ENCODE data around the gene PYGO2. TPM values are rescaled to one million over a fixed set of nuclear protein-coding genes. Genes with fewer than 3 reads are reported as not detected.

The PYGO2 gene
- total and polyA plus RNA-seq, 4 donors: 12.7 to 34.3 (median 28.2) TPM

GRCh38 chr1:155006601-155007101 lies 45.1 kb upstream of the PYGO2 start:
- H3K27ac ChIP-seq (ENCODE audit: low read depth, low read length): no peak overlapping the region
- peaks cover 78% of the 10 kb centered on the region for H3K4me1 ChIP-seq (ENCODE audit: control insufficient read depth, insufficient read depth, low read length)
- peak in 3 of 6 donors; percentile 23 to 75 (median 74) for DNase-seq (ENCODE audit: low read depth in 4 of 6, low spot score in 6 of 6)
- WGBS (ENCODE audit: insufficient coverage): 87% methylated on average over 2 of the region's 2 CpGs
- peaks cover 19% of the 10 kb centered on the region for H3K36me3 ChIP-seq (ENCODE audit: control insufficient read depth, insufficient read depth, low read length)
- H3K27me3 ChIP-seq (ENCODE audit: control insufficient read depth, insufficient read depth, low read length): peaks cover 4% of the 10 kb centered on the region
- no peaks in the 10 kb centered on the region for H3K9me3 ChIP-seq (ENCODE audit: control insufficient read depth, insufficient read depth, low read length)
- no peak overlapping the region for H3K4me3 ChIP-seq (ENCODE audit: low read depth, low read length)

- no peak overlapping the region for H3K4me3 ChIP-seq (ENCODE audit: low read depth, low read length)
- peaks cover 80% of the 10 kb centered on the region for H3K4me1 ChIP-seq (ENCODE audit: control insufficient read depth, insufficient read depth, low read length)
Measured at GRCh38 chr1:155005076-155006011, 43.8 kb upstream of the PYGO2 start.

GRCh38 chr1:155004352-155005075 lies 42.9 kb upstream of the PYGO2 start:
- peaks cover 4% of the 10 kb centered on the region for H3K27me3 ChIP-seq (ENCODE audit: control insufficient read depth, insufficient read depth, low read length)
- no peaks in the 10 kb centered on the region for H3K9me3 ChIP-seq (ENCODE audit: control insufficient read depth, insufficient read depth, low read length)
- peaks cover 9% of the 10 kb centered on the region for H3K36me3 ChIP-seq (ENCODE audit: control insufficient read depth, insufficient read depth, low read length)
- WGBS (ENCODE audit: insufficient coverage): 20% methylated on average over 1 of the region's 5 CpGs
- peaks cover 85% of the 10 kb centered on the region for H3K4me1 ChIP-seq (ENCODE audit: control insufficient read depth, insufficient read depth, low read length)
- no peak for DNase-seq (ENCODE audit: low read depth in 4 of 6, low spot score in 6 of 6)
- peak overlapping the region; percentile 68 for H3K4me3 ChIP-seq (ENCODE audit: low read depth, low read length)
- peak overlapping the region; percentile 85 for H3K27ac ChIP-seq (ENCODE audit: low read depth, low read length)

More at GRCh38 chr1:155005076-155006011, 43.8 kb upstream of the PYGO2 start:
- peak in 2 of 6 donors; percentile 32 to 72 for DNase-seq (ENCODE audit: low read depth in 4 of 6, low spot score in 6 of 6)
- 46% methylated on average over 2 of the region's 17 CpGs for WGBS (ENCODE audit: insufficient coverage)
- H3K36me3 ChIP-seq (ENCODE audit: control insufficient read depth, insufficient read depth, low read length): peaks cover 11% of the 10 kb centered on the region
- peak overlapping the region; percentile 85 for H3K27ac ChIP-seq (ENCODE audit: low read depth, low read length)
- H3K27me3 ChIP-seq (ENCODE audit: control insufficient read depth, insufficient read depth, low read length): peaks cover 4% of the 10 kb centered on the region
- no peaks in the 10 kb centered on the region for H3K9me3 ChIP-seq (ENCODE audit: control insufficient read depth, insufficient read depth, low read length)

GRCh38 chr1:155003766-155004351 lies 42.3 kb upstream of the PYGO2 start:
- DNase-seq (ENCODE audit: low read depth in 4 of 6, low spot score in 6 of 6): peak in 2 of 6 donors; percentile 50 to 57
- H3K9me3 ChIP-seq (ENCODE audit: control insufficient read depth, insufficient read depth, low read length): no peaks in the 10 kb centered on the region
- peaks cover 88% of the 10 kb centered on the region for H3K4me1 ChIP-seq (ENCODE audit: control insufficient read depth, insufficient read depth, low read length)
- peak overlapping the region; percentile 85 for H3K27ac ChIP-seq (ENCODE audit: low read depth, low read length)
- peaks cover 4% of the 10 kb centered on the region for H3K27me3 ChIP-seq (ENCODE audit: control insufficient read depth, insufficient read depth, low read length)
- H3K36me3 ChIP-seq (ENCODE audit: control insufficient read depth, insufficient read depth, low read length): peaks cover 9% of the 10 kb centered on the region
- H3K4me3 ChIP-seq (ENCODE audit: low read depth, low read length): peak overlapping the region; percentile 68
- WGBS (ENCODE audit: insufficient coverage): 0% methylated on average over 11 of the region's 34 CpGs

GRCh38 chr1:155003227-155003765 lies 41.7 kb upstream of the PYGO2 start:
- H3K4me1 ChIP-seq (ENCODE audit: control insufficient read depth, insufficient read depth, low read length): peaks cover 86% of the 10 kb centered on the region
- DNase-seq (ENCODE audit: low read depth in 4 of 6, low spot score in 6 of 6): peak in 2 of 6 donors; percentile 56 to 62
- under 1% methylated on average over 19 of the region's 37 CpGs for WGBS (ENCODE audit: insufficient coverage)
- H3K9me3 ChIP-seq (ENCODE audit: control insufficient read depth, insufficient read depth, low read length): no peaks in the 10 kb centered on the region
- H3K36me3 ChIP-seq (ENCODE audit: control insufficient read depth, insufficient read depth, low read length): peaks cover 8% of the 10 kb centered on the region
- peak overlapping the region; percentile 85 for H3K27ac ChIP-seq (ENCODE audit: low read depth, low read length)
- peak overlapping the region; percentile 68 for H3K4me3 ChIP-seq (ENCODE audit: low read depth, low read length)
- peaks cover 4% of the 10 kb centered on the region for H3K27me3 ChIP-seq (ENCODE audit: control insufficient read depth, insufficient read depth, low read length)

GRCh38 chr1:155002464-155003226 lies 41.1 kb upstream of the PYGO2 start, which contains the start of gene ZBTB7B:
Gene ZBTB7B, plus strand, starts transcription at chr1:155002802. Its CDS starts 11,859 bp downstream, at chr1:155014661.
- WGBS (ENCODE audit: insufficient coverage): 2% methylated on average over 25 of the region's 35 CpGs
- peak within 1 kb of the TSS; percentile 68 for H3K4me3 ChIP-seq (ENCODE audit: low read depth, low read length)
- peaks cover 2% of the 10 kb centered on the region for H3K36me3 ChIP-seq (ENCODE audit: control insufficient read depth, insufficient read depth, low read length)
- peak within 1 kb of the TSS; percentile 87 for H3K27ac ChIP-seq (ENCODE audit: low read depth, low read length)
- H3K9me3 ChIP-seq (ENCODE audit: control insufficient read depth, insufficient read depth, low read length): no peaks in the 10 kb centered on the region
- peaks cover 4% of the 10 kb centered on the region for H3K27me3 ChIP-seq (ENCODE audit: control insufficient read depth, insufficient read depth, low read length)
- peaks cover 79% of the 10 kb centered on the region for H3K4me1 ChIP-seq (ENCODE audit: control insufficient read depth, insufficient read depth, low read length)
- DNase-seq (ENCODE audit: low read depth in 4 of 6, low spot score in 6 of 6): peak in 1 of 6 donors; percentile 43

GRCh38 chr1:155001675-155002463 lies 40.3 kb upstream of the PYGO2 start:
- peak overlapping the region; percentile 87 for H3K27ac ChIP-seq (ENCODE audit: low read depth, low read length)
- H3K4me1 ChIP-seq (ENCODE audit: control insufficient read depth, insufficient read depth, low read length): peaks cover 72% of the 10 kb centered on the region
- no peaks in the 10 kb centered on the region for H3K36me3 ChIP-seq (ENCODE audit: control insufficient read depth, insufficient read depth, low read length)
- 0% methylated on average over 32 of the region's 38 CpGs for whole genome bisulfite sequencing (ENCODE audit: insufficient coverage)
- H3K27me3 ChIP-seq (ENCODE audit: control insufficient read depth, insufficient read depth, low read length): peaks cover 4% of the 10 kb centered on the region
- H3K9me3 ChIP-seq (ENCODE audit: control insufficient read depth, insufficient read depth, low read length): no peaks in the 10 kb centered on the region
- H3K4me3 ChIP-seq (ENCODE audit: low read depth, low read length): peak overlapping the region; percentile 57
- DNase-seq (ENCODE audit: low read depth in 4 of 6, low spot score in 6 of 6): peak; percentile 92 to 99 (median 98)

GRCh38 chr1:155001425-155001674 lies 39.8 kb upstream of the PYGO2 start:
- H3K4me3 ChIP-seq (ENCODE audit: low read depth, low read length): peak overlapping the region; percentile 57
- 0% methylated on average over 10 of the region's 11 CpGs for WGBS (ENCODE audit: insufficient coverage)
- H3K27ac ChIP-seq (ENCODE audit: low read depth, low read length): peak overlapping the region; percentile 87
- peaks cover 4% of the 10 kb centered on the region for H3K27me3 ChIP-seq (ENCODE audit: control insufficient read depth, insufficient read depth, low read length)
- H3K36me3 ChIP-seq (ENCODE audit: control insufficient read depth, insufficient read depth, low read length): no peaks in the 10 kb centered on the region
- H3K9me3 ChIP-seq (ENCODE audit: control insufficient read depth, insufficient read depth, low read length): no peaks in the 10 kb centered on the region
- H3K4me1 ChIP-seq (ENCODE audit: control insufficient read depth, insufficient read depth, low read length): peaks cover 67% of the 10 kb centered on the region
- no peak for DNase-seq (ENCODE audit: low read depth in 4 of 6, low spot score in 6 of 6)
